Measurements from ENCODE around the gene SEC14L3.

Gene SEC14L3

GRCh38 chr22:30511109-30511508 is 39.3 kb upstream of the SEC14L3 start:
- no peak for DNase-seq (ENCODE audit: low spot score)
- TF ChIP-seq CTCF (IDR thresholded peaks at IDR 0.05), result no peak

GRCh38 chr22:30508216-30508615 is 36.4 kb upstream of the SEC14L3 start:
- no peak overlapping the region for H3K27ac ChIP-seq
- TF ChIP-seq CTCF (IDR thresholded peaks at IDR 0.05), result no peak
- H3K4me3 ChIP-seq, result no peak overlapping the region
- DNase-seq (ENCODE audit: low spot score), result no peak

More at GRCh38 chr22:30511109-30511508, 39.3 kb upstream of the SEC14L3 start:
- no peak overlapping the region for H3K4me3 ChIP-seq
- no peak overlapping the region for H3K27ac ChIP-seq

GRCh38 chr22:30507670-30508069 is 35.9 kb upstream of the SEC14L3 start:
- Histone ChIP-seq H3K4me3 (no peak overlapping the region), H3K27ac (no peak overlapping the region)
- DNase-seq (ENCODE audit: low spot score), result no peak
- no peak for TF ChIP-seq CTCF (IDR thresholded peaks at IDR 0.05)

- no peak for DNase-seq (ENCODE audit: low spot score)
- Histone ChIP-seq H3K4me3 (no peak overlapping the region), H3K27ac (no peak overlapping the region)
- no peak for TF ChIP-seq CTCF (IDR thresholded peaks at IDR 0.05)
Observed at GRCh38 chr22:30506507-30506968, 34.7 kb upstream of the SEC14L3 start.

GRCh38 chr22:30503551-30503950 is 31.7 kb upstream of the SEC14L3 start:
- no peak overlapping the region for H3K27ac ChIP-seq
- no peak for TF ChIP-seq CTCF (IDR thresholded peaks at IDR 0.05)
- no peak overlapping the region for H3K4me3 ChIP-seq
- no peak for DNase-seq (ENCODE audit: low spot score)

GRCh38 chr22:30502911-30503310 is 31.1 kb upstream of the SEC14L3 start:
- Histone ChIP-seq H3K4me3 (no peak overlapping the region), H3K27ac (no peak overlapping the region)
- no peak for DNase-seq (ENCODE audit: low spot score)
- no peak for TF ChIP-seq CTCF (IDR thresholded peaks at IDR 0.05)

- Histone ChIP-seq H3K4me3 (no peak overlapping the region), H3K27ac (no peak overlapping the region)
- no peak for TF ChIP-seq CTCF (IDR thresholded peaks at IDR 0.05)
- no peak for DNase-seq (ENCODE audit: low spot score)
Observed at GRCh38 chr22:30502153-30502552, 30.3 kb upstream of the SEC14L3 start.

All from coronary artery (tissue), 2 donors.